ENCODE data around the gene SLC1A7.

The SLC1A7 gene

GRCh38 chr1:53174971-53175913 is 32.8 kb upstream of the SLC1A7 start:
- no peak overlapping the region for H3K4me3 ChIP-seq (ENCODE audit: low read depth, low read length)
- no peak for TF ChIP-seq CTCF (IDR thresholded peaks at IDR 0.05; ENCODE audit: borderline replicate concordance, insufficient read depth, low read depth, low read length)

DNA sequence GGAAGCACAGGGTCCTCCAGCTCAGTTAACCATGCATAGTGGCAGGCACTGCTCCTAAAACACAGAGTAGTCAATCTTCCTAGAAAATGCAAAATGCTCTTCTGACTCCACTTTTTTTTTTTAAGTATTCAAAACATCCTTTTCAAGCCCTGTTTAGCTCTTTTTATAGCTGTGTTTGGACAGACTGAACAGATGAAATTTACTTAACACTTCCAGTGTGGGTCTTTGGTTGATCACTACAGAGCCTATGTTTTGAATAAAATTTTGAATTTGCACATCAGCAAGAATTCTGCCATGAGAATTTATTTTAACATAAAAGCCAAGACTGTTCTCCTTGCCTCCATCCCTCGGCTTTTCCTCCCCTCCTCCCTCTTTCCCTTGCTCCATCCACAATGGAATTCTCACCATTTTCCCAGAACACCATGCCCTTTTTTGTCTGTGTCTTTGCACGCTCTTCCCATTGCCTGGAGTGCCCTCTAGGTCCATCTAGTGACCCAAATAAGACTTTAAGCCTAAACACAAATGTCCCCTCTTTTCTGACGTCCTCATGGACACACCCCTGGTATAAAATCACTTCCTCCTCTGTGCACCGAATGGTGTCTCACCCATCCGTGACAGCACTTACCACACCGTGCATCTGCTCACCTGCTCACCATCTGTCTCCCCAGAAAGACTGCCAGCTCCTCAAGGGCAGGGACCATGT is 30.1 kb upstream of the SLC1A7 start:
- H3K4me3 ChIP-seq (ENCODE audit: low read depth, low read length), result no peak overlapping the region
- no peak for TF ChIP-seq CTCF (IDR thresholded peaks at IDR 0.05; ENCODE audit: borderline replicate concordance, insufficient read depth, low read depth, low read length)

- no peak for TF ChIP-seq CTCF (IDR thresholded peaks at IDR 0.05; ENCODE audit: borderline replicate concordance, insufficient read depth, low read depth, low read length)
- H3K4me3 ChIP-seq (ENCODE audit: low read depth, low read length), result no peak overlapping the region
Measured at GRCh38 chr1:53166912-53167311, 24.5 kb upstream of the SLC1A7 start.

DNA sequence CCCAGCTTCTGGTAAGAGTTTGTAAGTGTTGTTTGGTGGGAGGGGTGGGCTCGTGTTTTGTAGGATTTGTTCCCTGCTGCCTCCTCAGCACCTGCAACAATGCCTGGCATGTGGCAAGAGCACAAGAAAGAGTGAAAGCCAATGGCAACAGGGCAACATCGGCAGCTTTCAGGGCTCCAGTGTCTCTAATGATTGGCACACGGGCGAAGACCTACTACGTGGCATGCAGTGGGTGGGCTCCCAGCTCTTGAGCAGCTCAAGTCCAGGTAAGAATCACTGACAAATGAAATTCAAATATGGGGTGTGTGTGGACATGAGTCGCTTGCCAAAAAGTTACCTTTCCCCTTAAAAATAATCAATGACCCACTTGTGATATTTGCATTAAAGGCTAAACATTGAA is 23.9 kb upstream of the SLC1A7 start:
- no peak for TF ChIP-seq CTCF (IDR thresholded peaks at IDR 0.05; ENCODE audit: borderline replicate concordance, insufficient read depth, low read depth, low read length)

DNA sequence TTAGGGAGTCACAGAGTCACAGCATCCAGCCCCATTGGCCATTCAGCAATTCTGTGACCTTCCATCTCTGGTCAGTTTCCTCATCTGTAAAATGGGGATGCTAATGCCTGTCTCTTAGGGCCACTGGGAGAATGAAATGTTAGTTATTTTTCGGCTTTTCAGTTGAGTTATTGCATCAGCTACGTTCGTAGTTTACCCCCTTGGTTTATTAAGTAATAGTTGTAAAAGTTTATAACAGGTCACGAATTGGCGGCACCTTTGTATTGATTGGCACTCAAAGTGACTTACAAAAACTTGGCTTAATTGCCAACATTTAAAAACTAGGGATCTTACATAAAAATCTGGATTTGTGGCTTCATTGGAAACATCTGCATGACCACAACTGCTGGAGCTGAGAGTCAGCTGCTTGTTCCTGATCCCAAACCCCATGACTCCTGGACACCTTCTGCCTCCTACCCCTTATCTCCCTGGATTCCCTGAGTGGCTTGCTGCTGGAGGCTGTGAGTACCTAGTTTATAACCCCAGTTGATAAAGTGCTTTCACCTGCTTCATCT is 23.0 kb upstream of the SLC1A7 start:
- no peak overlapping the region for H3K4me3 ChIP-seq (ENCODE audit: low read depth, low read length)
- TF ChIP-seq CTCF (IDR thresholded peaks at IDR 0.05; ENCODE audit: borderline replicate concordance, insufficient read depth, low read depth, low read length), result no peak

More for the DNA sequence above, 23.9 kb upstream of the SLC1A7 start:
- no peak overlapping the region for H3K4me3 ChIP-seq (ENCODE audit: low read depth, low read length)

GRCh38 chr1:53163291-53163768 is 20.9 kb upstream of the SLC1A7 start:
- H3K4me3 ChIP-seq (ENCODE audit: low read depth, low read length), result no peak overlapping the region
- TF ChIP-seq CTCF (IDR thresholded peaks at IDR 0.05; ENCODE audit: borderline replicate concordance, insufficient read depth, low read depth, low read length), result no peak

Measured in GM12875 (cell line).